Measurements from ENCODE around the gene SALL1.

SALL1 gene

DNA sequence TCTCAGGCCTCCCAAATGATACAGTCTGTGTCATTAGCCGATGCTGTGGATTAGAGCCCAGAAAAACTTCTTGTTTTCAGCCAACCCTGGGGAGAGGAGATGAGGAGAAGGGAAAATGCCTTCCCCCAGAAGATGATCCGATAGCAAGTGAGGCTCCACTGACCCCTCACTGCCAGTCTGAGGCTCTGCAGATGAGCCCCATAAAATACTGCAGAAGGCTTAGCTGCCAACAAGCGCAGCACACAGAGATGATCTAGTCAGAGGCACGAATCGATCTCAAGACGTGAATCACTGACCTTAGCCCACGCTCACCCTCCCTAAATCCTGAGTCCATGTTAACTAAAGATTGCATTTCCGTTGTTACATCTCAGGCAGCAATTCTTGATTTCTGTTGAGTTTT lies 31.5 kb downstream of the SALL1 start:
- Mint-ChIP-seq H3K36me3 (ENCODE audit: low read depth) (no peaks in the 10 kb centered on the region), H3K9me3 (no peaks in the 10 kb centered on the region), H3K27ac (no peak overlapping the region), H3K4me1 (ENCODE audit: low read depth) (no peaks in the 10 kb centered on the region), H3K27me3 (ENCODE audit: low read depth) (peaks cover 23% of the 10 kb centered on the region), H3K4me3 (no peak overlapping the region)

DNA sequence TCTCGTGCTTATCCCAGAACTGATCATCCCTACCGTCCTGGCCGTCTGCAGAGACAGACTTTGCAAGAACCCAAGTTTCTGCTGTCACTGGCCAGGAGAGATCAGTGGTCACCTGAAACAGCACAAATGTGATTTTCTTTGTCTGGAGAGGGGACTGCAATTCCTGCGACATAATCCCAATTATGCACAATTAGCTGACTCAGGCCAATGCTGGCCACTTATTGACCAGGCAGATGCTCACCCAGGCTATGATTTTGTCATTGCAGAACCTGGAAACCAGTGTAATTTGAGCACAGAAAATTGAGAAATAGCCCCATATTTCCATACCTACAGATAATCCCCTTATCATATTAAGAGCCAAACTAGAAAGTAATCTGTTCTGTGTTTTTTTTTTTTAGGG lies 34.7 kb downstream of the SALL1 start:
- peaks cover 50% of the 10 kb centered on the region for H3K27me3 Mint-ChIP-seq (ENCODE audit: low read depth)

DNA sequence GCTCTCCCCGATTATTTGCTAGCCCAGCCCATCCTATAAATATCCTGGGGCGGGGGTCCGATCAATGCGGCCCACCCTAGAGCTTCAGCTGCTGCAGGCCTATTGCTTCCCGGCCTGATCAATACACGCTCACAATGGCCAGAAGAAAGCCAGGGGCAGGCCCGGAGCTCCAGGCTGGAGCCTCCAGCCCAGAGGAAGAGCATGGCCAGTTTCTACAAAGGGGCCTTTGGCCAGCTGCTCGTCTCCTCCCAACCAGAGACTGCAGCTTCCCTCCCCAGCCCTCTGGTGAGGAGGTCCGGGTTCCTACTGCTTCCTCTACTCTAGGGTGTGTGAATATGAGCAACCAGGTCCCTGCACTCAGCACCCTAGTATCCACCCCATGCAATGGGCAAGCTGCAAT lies 36.7 kb downstream of the SALL1 start:
- no peak overlapping the region for H3K4me3 Mint-ChIP-seq
- peaks cover under 1% of the 10 kb centered on the region for H3K9me3 Mint-ChIP-seq
- H3K4me1 Mint-ChIP-seq (ENCODE audit: low read depth): no peaks in the 10 kb centered on the region
- H3K27ac Mint-ChIP-seq: no peak overlapping the region
- H3K36me3 Mint-ChIP-seq (ENCODE audit: low read depth): no peaks in the 10 kb centered on the region
- peaks cover 50% of the 10 kb centered on the region for H3K27me3 Mint-ChIP-seq (ENCODE audit: low read depth)

More for the DNA sequence above, 34.7 kb downstream of the SALL1 start:
- Mint-ChIP-seq H3K27ac (no peak overlapping the region), H3K4me1 (ENCODE audit: low read depth) (no peaks in the 10 kb centered on the region), H3K9me3 (no peaks in the 10 kb centered on the region), H3K36me3 (ENCODE audit: low read depth) (no peaks in the 10 kb centered on the region), H3K4me3 (no peak overlapping the region)

DNA sequence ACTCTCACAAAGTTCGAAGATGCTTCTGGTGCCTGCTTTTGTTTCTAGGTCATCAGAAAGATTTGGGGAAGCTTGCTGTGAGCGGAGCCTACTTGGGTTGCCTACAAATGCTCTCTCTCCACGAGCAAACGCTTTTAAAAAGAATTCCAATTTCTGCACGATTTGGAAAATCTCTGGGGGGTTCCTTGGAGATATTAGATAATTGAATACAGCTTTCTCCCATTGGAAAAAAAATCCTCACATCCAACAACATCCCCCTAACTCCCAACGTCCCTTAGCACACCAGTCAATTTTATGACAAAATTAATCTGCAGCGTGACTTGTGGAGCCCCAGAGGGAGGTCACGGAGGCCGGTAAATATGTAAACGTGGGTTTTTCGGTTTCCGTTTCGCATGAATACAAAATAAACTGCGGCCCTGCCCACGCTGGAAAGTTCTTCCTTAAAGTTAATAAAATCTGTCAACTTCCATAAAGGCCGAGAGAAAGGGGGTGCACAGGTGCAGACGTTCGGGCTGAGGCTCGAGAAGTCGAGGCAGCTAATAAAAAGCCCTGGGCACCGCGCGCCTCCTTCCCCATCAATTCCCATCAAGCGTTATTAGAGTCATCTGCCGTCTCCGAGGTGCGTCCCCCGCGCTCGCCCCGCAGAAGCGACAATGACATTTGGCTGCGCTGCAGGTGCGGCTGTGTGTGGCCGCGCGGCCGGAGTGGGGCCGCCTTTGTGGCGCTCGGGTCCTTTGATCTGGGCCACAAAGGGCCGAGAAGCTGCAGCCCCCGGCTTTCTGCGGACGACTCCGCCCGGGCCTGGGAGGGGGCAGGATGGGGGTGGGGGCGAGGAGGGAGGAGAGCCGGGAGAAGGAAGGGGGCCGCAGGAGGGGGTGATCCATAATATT lies 37.6 kb downstream of the SALL1 start:
- Mint-ChIP-seq H3K27ac (no peak overlapping the region), H3K4me3 (no peak overlapping the region), H3K4me1 (ENCODE audit: low read depth) (no peaks in the 10 kb centered on the region), H3K27me3 (ENCODE audit: low read depth) (peaks cover 50% of the 10 kb centered on the region), H3K36me3 (ENCODE audit: low read depth) (no peaks in the 10 kb centered on the region), H3K9me3 (peaks cover 6% of the 10 kb centered on the region)

DNA sequence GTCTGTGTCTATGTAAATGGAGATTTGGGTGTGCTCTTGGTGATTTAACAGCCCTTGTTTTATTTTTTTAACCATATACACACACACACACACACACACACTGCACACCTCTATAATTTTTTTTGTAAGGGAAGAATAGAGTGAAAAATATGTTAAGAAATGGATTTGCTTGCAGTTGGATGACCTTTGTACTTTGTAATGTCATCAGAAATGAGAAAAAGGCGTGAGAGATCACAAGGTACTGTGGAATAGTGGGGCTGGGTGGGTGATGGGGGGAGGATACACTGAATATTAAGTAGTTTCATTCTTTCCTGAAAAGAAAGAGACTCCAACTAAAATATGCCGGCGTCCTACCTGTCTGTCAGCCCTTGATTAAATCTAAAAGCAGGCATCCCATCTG lies 38.7 kb downstream of the SALL1 start:
- H3K9me3 Mint-ChIP-seq: peaks cover 6% of the 10 kb centered on the region
- no peak overlapping the region for H3K4me3 Mint-ChIP-seq
- H3K27me3 Mint-ChIP-seq (ENCODE audit: low read depth): peaks cover 47% of the 10 kb centered on the region
- H3K4me1 Mint-ChIP-seq (ENCODE audit: low read depth): no peaks in the 10 kb centered on the region
- no peaks in the 10 kb centered on the region for H3K36me3 Mint-ChIP-seq (ENCODE audit: low read depth)
- H3K27ac Mint-ChIP-seq: no peak overlapping the region

DNA sequence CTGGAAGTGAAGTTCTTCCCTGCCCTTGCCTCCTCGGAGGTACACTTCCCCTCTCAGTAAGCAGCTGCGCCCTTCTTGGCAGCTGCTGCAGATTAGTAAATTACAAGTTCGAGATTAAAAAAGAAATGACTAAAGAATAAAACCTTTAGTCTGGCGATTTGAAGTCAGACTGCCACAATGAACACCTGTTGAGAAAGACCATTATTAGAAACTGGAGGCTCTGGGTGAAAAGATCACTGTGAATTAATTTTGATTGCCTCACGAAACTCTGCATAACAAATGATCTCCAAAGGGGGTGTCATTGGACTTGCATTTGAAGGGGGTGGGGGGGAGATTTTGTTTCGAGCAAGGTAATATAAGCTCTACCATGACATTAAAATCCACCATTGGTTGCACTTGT lies 39.3 kb downstream of the SALL1 start:
- no peak overlapping the region for H3K4me3 Mint-ChIP-seq
- H3K27ac Mint-ChIP-seq: no peak overlapping the region
- no peaks in the 10 kb centered on the region for H3K4me1 Mint-ChIP-seq (ENCODE audit: low read depth)
- H3K9me3 Mint-ChIP-seq: peaks cover 6% of the 10 kb centered on the region
- H3K27me3 Mint-ChIP-seq (ENCODE audit: low read depth): peaks cover 47% of the 10 kb centered on the region
- no peaks in the 10 kb centered on the region for H3K36me3 Mint-ChIP-seq (ENCODE audit: low read depth)

DNA sequence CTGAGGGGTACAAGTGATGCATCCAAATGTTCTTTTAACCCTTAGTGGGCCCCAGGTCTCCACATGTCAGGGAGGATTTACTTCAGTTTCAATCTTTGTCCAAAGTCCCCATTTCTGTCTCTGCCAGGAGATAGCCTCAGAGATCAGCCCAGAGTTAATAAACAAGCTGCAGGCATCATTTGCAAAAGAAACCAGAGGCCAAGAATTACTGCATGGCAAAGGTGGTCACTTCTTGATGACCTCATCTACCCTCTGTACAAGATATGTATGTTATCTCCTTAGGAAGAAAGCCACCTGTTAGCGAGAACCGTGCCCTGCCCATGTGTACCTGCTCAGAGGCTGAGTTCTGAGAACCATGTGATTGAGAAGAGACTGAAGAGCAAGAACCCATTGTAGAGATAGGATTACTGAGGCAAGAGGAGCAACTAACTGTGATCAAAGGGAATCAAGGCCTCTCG lies 40.3 kb downstream of the SALL1 start:
- H3K9me3 Mint-ChIP-seq: peaks cover 6% of the 10 kb centered on the region
- no peaks in the 10 kb centered on the region for H3K36me3 Mint-ChIP-seq (ENCODE audit: low read depth)
- peaks cover 41% of the 10 kb centered on the region for H3K27me3 Mint-ChIP-seq (ENCODE audit: low read depth)
- H3K4me1 Mint-ChIP-seq (ENCODE audit: low read depth): no peaks in the 10 kb centered on the region
- H3K27ac Mint-ChIP-seq: no peak overlapping the region
- no peak overlapping the region for H3K4me3 Mint-ChIP-seq

DNA sequence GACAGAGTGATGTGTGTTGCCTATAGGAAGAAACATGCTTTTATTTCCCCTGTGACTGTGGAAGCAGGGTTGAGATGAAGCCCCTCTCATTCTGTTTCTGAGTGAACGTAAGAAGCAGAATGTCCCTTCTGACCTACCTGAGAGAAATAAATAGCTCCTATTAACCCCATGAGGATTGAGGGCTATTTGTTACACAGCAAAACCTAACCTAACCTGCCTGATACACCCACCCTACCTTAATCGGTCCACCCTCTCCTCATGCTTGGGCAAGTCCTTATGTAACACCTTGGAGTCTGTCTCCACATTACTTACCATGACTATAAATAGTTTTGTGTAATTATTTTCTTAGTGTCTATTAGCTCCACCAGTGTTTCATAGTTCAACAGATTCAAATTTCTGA lies 41.9 kb downstream of the SALL1 start:
- Mint-ChIP-seq H3K9me3 (peaks cover 6% of the 10 kb centered on the region), H3K27me3 (ENCODE audit: low read depth) (peaks cover 26% of the 10 kb centered on the region), H3K27ac (no peak overlapping the region), H3K36me3 (ENCODE audit: low read depth) (no peaks in the 10 kb centered on the region), H3K4me1 (ENCODE audit: low read depth) (no peaks in the 10 kb centered on the region), H3K4me3 (no peak overlapping the region)

DNA sequence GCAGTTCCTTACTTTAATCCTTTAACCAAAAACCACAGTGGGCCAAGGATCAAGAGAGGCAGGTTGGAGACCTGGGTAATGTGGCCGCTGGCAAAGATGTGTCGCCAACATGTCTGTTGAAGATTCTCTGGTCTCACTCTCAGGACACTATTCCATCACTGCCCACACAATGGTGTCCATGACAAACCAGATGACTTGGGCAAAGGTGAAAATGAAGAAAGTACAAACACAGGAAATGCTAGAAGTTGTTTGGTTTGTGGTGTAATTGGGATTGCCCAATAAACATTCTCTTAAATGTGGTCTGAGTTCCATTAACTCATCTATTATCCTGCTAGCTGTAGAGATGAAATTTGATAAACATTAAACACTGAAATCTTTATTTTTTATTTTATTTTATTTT lies 43.3 kb downstream of the SALL1 start:
- H3K9me3 Mint-ChIP-seq: peaks cover 6% of the 10 kb centered on the region
- H3K4me1 Mint-ChIP-seq (ENCODE audit: low read depth): no peaks in the 10 kb centered on the region
- H3K27me3 Mint-ChIP-seq (ENCODE audit: low read depth): peaks cover 13% of the 10 kb centered on the region
- no peak overlapping the region for H3K4me3 Mint-ChIP-seq
- no peaks in the 10 kb centered on the region for H3K36me3 Mint-ChIP-seq (ENCODE audit: low read depth)
- no peak overlapping the region for H3K27ac Mint-ChIP-seq

DNA sequence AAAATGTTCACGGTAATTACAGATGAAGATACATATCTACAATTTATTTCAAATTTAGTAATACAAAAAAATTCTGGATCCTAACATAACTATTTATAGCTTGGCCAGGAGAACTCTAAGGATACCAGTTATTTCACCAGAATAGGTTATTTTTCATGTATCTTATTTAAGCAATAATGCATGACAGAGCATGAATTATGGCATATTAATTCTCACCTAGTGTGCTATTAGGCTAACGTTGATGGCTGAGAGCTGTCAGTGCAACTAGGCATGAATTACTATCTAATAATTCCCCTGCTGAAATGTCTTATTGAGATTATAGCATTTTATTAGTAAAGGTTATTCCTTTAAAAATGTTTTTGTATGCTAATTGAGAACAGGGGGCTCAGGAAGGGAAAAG lies 44.5 kb downstream of the SALL1 start:
- Mint-ChIP-seq H3K9me3 (peaks cover 6% of the 10 kb centered on the region), H3K4me1 (ENCODE audit: low read depth) (no peaks in the 10 kb centered on the region), H3K4me3 (no peak overlapping the region), H3K27ac (no peak overlapping the region), H3K36me3 (ENCODE audit: low read depth) (no peaks in the 10 kb centered on the region), H3K27me3 (ENCODE audit: low read depth) (peaks cover under 1% of the 10 kb centered on the region)

DNA sequence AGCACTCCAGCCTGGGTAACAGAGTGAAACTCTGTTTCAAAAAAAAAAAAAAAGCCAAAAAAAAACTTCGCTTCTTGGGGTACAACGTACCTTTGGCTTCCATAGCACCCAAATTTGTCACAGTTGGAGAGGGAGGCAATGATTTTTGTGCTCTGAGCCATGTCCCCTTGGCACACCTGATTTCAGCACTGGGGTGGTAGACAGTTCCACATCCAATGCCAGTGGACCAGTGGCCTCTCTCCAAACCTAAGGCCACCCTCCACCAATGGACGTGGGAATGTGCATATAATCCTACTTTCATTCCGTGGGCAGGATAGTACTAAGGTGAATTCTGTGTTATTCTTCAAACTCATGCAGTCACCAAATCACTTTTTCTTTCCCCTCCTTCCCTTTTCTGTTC lies 47.5 kb downstream of the SALL1 start:
- Mint-ChIP-seq H3K4me3 (no peak overlapping the region), H3K27ac (no peak overlapping the region), H3K27me3 (ENCODE audit: low read depth) (no peaks in the 10 kb centered on the region), H3K36me3 (ENCODE audit: low read depth) (no peaks in the 10 kb centered on the region), H3K4me1 (ENCODE audit: low read depth) (no peaks in the 10 kb centered on the region), H3K9me3 (no peaks in the 10 kb centered on the region)

DNA sequence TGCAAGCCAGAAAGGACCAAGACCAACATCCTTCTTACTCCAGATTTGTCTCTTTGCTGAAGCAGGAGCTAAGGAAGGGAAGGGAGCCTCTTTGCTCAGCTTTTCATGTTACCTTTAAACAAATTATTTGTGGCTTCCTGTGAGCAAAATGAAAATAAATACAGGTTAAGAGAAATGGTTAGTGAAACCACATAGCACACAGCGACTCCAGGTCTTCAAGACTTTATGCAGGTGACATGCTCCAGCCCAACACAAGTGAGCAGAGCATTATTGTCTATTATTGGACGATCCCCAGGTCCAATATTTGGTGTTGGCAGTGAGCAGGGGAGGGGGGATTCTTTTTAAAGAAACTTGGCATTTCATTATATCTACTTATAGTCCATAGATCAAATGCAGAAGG lies 53.3 kb downstream of the SALL1 start:
- H3K4me1 Mint-ChIP-seq (ENCODE audit: low read depth): no peaks in the 10 kb centered on the region
- H3K9me3 Mint-ChIP-seq: no peaks in the 10 kb centered on the region
- H3K27me3 Mint-ChIP-seq (ENCODE audit: low read depth): peaks cover 9% of the 10 kb centered on the region
- H3K4me3 Mint-ChIP-seq: no peak overlapping the region
- no peaks in the 10 kb centered on the region for H3K36me3 Mint-ChIP-seq (ENCODE audit: low read depth)
- H3K27ac Mint-ChIP-seq: no peak overlapping the region

DNA sequence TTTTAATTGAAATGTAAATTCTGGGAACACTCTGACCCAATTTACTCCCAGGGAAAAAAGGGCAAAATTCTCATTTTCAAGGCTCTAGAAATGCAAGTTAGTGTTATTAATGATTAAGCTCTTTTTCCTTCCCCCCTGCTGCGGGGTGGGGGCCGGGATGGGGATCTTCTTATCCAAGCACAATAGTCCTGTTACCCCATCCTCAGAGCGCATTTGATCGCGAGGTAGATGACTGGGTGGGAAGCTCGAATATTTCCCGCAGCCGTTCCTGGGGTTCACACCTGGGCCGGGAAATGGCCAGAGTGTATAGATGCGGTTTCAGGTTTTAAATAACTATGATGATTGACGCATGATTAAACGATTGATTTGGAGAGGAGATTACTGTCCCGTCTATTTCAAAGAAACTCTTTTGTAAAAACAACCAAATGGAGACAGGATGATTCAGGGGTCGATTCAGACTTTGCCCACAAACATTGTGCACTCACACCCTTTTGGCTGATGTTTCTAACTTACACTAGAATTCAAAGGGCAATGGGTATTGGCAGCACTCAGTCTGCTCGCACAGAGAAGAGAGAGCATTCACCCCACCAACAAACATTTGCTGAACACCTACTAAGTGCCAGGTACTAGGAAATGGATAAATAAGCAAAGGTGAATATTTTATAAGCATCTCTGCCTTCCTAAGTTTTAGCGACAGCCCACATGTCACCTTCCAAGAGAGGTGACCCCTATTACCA lies 55.0 kb downstream of the SALL1 start:
- Mint-ChIP-seq H3K4me1 (ENCODE audit: low read depth) (no peaks in the 10 kb centered on the region), H3K9me3 (no peaks in the 10 kb centered on the region), H3K36me3 (ENCODE audit: low read depth) (no peaks in the 10 kb centered on the region), H3K27me3 (ENCODE audit: low read depth) (peaks cover 9% of the 10 kb centered on the region), H3K4me3 (no peak overlapping the region), H3K27ac (no peak overlapping the region)

DNA sequence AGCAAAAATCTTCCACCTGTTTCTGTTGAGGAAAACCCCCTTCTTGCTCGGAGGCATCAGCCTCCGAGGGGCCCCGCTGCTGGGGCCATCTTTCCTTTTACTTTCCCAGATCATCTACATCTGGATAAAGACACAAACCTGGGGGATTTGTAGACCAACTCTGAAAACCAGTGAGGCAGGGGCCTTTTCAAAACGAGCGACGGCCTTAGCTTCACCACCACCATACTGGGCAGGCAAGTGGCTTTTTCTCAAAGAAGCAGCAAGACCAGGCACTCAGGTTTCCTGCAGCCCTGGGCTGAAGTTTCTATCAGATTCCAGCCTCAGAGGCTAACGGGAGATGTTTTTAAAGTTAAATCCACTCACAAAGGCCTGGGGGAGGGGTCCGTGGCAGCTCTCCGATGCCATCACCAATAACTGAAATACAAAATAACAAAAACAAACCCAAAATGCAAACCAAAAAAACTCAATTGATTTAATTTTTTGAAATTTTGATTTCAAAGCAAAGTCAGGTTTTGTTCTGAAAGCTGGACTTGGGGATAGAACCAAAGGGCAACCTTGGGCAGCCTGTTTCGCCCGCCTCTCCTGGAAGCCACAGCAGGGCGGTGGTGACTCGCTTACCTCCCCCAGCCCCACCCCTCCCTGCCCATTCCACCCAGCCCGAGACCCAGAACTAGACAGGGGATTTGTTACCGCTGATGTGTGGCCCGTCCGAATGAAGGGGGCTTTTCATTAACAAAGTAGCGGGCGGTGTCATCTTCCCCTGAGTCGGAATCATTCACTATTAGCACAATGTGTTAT lies 55.8 kb downstream of the SALL1 start:
- Mint-ChIP-seq H3K4me1 (ENCODE audit: low read depth) (no peaks in the 10 kb centered on the region), H3K27ac (no peak overlapping the region), H3K4me3 (no peak overlapping the region), H3K36me3 (ENCODE audit: low read depth) (no peaks in the 10 kb centered on the region), H3K27me3 (ENCODE audit: low read depth) (peaks cover 9% of the 10 kb centered on the region), H3K9me3 (no peaks in the 10 kb centered on the region)
